Measurements from ENCODE around the gene P2RX7. TPM values are rescaled to one million over a fixed set of nuclear protein-coding genes. Genes with fewer than 3 reads are reported as not detected.

P2RX7 gene
- total RNA-seq, 1 donor from 2014 or later: 0.40 TPM

- H3K4me1 Mint-ChIP-seq: no peaks in the 10 kb centered on the region
- DNase-seq (ENCODE audit: low spot score in 2 of 2, unreplicated experiment in 2 of 2): no peak
- H3K27ac Mint-ChIP-seq: no peak overlapping the region
- TF ChIP-seq, protein P1, sequence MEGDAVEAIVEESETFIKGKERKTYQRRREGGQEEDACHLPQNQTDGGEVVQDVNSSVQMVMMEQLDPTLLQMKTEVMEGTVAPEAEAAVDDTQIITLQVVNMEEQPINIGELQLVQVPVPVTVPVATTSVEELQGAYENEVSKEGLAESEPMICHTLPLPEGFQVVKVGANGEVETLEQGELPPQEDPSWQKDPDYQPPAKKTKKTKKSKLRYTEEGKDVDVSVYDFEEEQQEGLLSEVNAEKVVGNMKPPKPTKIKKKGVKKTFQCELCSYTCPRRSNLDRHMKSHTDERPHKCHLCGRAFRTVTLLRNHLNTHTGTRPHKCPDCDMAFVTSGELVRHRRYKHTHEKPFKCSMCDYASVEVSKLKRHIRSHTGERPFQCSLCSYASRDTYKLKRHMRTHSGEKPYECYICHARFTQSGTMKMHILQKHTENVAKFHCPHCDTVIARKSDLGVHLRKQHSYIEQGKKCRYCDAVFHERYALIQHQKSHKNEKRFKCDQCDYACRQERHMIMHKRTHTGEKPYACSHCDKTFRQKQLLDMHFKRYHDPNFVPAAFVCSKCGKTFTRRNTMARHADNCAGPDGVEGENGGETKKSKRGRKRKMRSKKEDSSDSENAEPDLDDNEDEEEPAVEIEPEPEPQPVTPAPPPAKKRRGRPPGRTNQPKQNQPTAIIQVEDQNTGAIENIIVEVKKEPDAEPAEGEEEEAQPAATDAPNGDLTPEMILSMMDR (IDR thresholded peaks at IDR 0.05; ENCODE audit: unreplicated experiment): no peak
- no peak overlapping the region for H3K4me3 Mint-ChIP-seq
- H3K36me3 Mint-ChIP-seq: peaks cover 14% of the 10 kb centered on the region
- no peaks in the 10 kb centered on the region for H3K27me3 Mint-ChIP-seq (ENCODE audit: low read depth)
- no peaks in the 10 kb centered on the region for H3K9me3 Mint-ChIP-seq
These were observed 83.4 kb downstream of the P2RX7 start for GRCh38 chr12:121216102-121216501.

DNA sequence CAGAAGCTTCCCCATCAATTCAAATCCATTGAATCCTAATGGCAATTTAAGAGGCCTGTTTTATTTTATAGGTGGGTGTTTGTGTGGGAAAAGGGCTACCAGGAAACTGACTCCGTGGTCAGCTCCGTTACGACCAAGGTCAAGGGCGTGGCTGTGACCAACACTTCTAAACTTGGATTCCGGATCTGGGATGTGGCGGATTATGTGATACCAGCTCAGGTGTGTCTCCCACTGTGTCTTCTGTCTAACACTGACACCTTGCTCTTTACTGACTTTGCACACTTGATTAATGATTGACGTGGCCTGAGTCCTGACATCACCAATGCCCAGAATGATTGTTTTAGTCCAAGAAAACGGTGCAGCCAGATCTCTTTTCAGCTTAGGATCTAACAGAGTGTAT is 84.4 kb downstream of the P2RX7 start:
- peaks cover 15% of the 10 kb centered on the region for H3K36me3 Mint-ChIP-seq

DNA sequence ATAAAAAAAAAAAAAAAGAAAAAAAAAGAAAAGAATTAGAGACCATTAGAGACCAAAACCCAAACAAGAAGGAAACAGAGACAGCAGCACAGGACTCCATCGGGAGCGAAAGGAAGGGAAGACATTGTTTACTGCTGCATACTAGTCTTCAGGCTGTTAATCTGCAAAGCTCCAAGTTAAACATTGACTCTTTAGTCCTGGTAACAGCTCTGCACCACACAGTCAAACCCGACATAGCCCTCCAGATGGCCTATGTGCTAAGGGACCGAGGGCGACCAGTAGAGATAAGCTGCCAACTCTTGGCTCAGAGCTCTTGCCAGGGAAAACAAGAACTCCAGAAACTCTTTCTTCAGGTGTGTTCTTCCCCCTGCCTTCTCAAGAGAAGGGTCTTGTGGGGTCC is 85.1 kb downstream of the P2RX7 start:
- no peaks in the 10 kb centered on the region for H3K4me1 Mint-ChIP-seq
- H3K9me3 Mint-ChIP-seq: no peaks in the 10 kb centered on the region
- H3K27ac Mint-ChIP-seq: no peak overlapping the region
- no peaks in the 10 kb centered on the region for H3K27me3 Mint-ChIP-seq (ENCODE audit: low read depth)
- H3K4me3 Mint-ChIP-seq: no peak overlapping the region
- TF ChIP-seq, protein P1 (IDR thresholded peaks at IDR 0.05; ENCODE audit: unreplicated experiment): no peak
- peaks cover 18% of the 10 kb centered on the region for H3K36me3 Mint-ChIP-seq
- no peak for DNase-seq (ENCODE audit: low spot score in 2 of 2, unreplicated experiment in 2 of 2)

More for the DNA sequence above, 84.4 kb downstream of the P2RX7 start:
- TF ChIP-seq, protein P1 (IDR thresholded peaks at IDR 0.05; ENCODE audit: unreplicated experiment): no peak
- H3K27ac Mint-ChIP-seq: no peak overlapping the region
- no peaks in the 10 kb centered on the region for H3K4me1 Mint-ChIP-seq
- H3K4me3 Mint-ChIP-seq: no peak overlapping the region
- DNase-seq (ENCODE audit: low spot score in 2 of 2, unreplicated experiment in 2 of 2): no peak
- no peaks in the 10 kb centered on the region for H3K27me3 Mint-ChIP-seq (ENCODE audit: low read depth)
- no peaks in the 10 kb centered on the region for H3K9me3 Mint-ChIP-seq

GRCh38 chr12:121218588-121219352 is 86.1 kb downstream of the P2RX7 start:
- DNase-seq (ENCODE audit: low spot score in 2 of 2, unreplicated experiment in 2 of 2): no peak
- Mint-ChIP-seq H3K27ac (no peak overlapping the region), H3K4me3 (no peak overlapping the region), H3K36me3 (peaks cover 19% of the 10 kb centered on the region), H3K4me1 (no peaks in the 10 kb centered on the region), H3K9me3 (no peaks in the 10 kb centered on the region), H3K27me3 (ENCODE audit: low read depth) (no peaks in the 10 kb centered on the region)
- TF ChIP-seq, protein P1 (IDR thresholded peaks at IDR 0.05; ENCODE audit: unreplicated experiment): no peak

DNA sequence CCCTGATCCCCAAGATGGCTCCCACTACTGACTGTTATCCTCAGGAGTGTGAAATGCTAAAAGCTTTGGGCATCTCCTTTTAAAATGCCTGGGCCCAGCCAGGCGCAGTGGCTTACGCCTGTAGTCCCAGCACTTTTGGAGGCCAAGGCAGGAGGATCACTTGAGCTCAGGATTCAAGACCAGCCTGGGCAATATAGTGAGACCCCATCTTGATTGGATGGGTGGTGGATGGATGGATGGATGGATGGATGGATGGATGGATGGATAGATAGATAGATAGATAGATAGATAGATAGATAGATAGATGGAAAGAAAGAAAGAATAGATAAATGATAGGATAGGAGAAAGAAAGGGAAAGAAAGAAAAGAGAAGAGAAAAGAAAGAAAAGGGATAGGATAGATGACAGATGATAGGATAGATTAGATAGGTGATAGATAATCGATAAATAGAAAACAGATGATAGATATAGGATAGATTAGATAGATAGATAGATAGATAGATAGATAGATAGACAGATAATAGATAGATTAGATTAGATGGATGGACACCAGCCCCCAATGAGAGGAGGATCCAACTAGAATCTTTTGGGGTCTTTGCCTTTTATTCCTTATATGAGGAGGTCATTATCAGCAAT is 86.8 kb downstream of the P2RX7 start:
- Mint-ChIP-seq H3K9me3 (no peaks in the 10 kb centered on the region), H3K4me1 (no peaks in the 10 kb centered on the region), H3K4me3 (no peak overlapping the region), H3K27me3 (ENCODE audit: low read depth) (no peaks in the 10 kb centered on the region), H3K27ac (no peak overlapping the region), H3K36me3 (peaks cover 21% of the 10 kb centered on the region)
- TF ChIP-seq, protein P1 (IDR thresholded peaks at IDR 0.05; ENCODE audit: unreplicated experiment): no peak
- DNase-seq (ENCODE audit: low spot score in 2 of 2, unreplicated experiment in 2 of 2): no peak
